Esophagus squamous epithelium (tissue), 4 donors: Measurements from ENCODE around the gene CELF4.

ENCODE experiments used
- CTCF ChIP-seq, 6 experiments: fragments of 450-650 bp in 4 of 6; fragments of 200-600 bp in 2 of 6; sonication (generic) in 2 of 6; IDR thresholded peaks; one replicate each; pipeline ENCODE4 v1.5.1; 2016 to 2019; ENCODE audit warnings: antibody characterized with exemption in 6 of 6, mild to moderate bottlenecking in 4 of 6, moderate library complexity in 4 of 6
- POLR2A ChIP-seq, 4 donors: fragments of 450-650 bp; IDR thresholded peaks; one replicate each; pipeline ENCODE4 v1.6.1; 2017; ENCODE audit warnings: antibody characterized with exemption in 4 of 4, mild to moderate bottlenecking in 4 of 4, moderate library complexity in 3 of 4

GRCh38 chr18:37509600-37509999 is 56.0 kb downstream of the CELF4 start:
- TF ChIP-seq CTCF (IDR thresholded peaks at IDR 0.05), result no peak
- no peak for TF ChIP-seq POLR2A (IDR thresholded peaks at IDR 0.05)
